HG02763 (cell line): Measurements from ENCODE around the gene ABI3.
"Not testable (repeated sequence)": the region's sequence is repeated elsewhere in the genome, so short reads cannot be mapped to it uniquely, and the experiment has no call there.

Experiments
- ATAC-seq: cut with Tn5 transposase; IDR thresholded peaks from one replicate; pipeline ENCODE4 v1.9.1; 2021; ENCODE audit warnings: mild to moderate bottlenecking, moderate library complexity; ENCODE audit not compliant: unreplicated experiment

ABI3 gene

DNA sequence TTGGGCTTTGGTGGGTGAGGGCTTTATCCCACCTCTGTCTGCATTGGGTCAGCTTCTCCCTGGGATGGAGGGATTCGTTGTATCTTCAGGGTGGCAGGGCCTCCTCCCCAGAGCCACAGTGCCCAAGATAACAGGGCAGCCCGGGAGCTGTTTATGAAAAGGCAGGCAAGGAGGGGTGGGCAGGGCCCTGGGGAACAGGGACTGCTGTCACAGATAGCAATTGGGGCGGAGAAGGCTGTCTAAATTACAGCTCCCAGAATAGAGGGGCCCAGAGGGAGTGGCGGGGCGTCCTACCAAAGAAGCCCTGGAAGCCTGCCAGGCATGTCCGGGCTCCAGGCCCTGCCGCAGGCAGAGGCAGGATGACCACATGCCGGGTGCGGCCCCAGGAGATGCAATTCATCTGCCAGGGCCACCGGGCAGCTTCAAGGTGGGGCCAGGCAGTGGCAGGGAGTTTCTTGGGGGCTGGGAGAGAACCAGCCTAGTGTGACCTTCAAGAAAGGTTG lies 38.8 kb downstream of the ABI3 start:
- ATAC-seq, result no peak

DNA sequence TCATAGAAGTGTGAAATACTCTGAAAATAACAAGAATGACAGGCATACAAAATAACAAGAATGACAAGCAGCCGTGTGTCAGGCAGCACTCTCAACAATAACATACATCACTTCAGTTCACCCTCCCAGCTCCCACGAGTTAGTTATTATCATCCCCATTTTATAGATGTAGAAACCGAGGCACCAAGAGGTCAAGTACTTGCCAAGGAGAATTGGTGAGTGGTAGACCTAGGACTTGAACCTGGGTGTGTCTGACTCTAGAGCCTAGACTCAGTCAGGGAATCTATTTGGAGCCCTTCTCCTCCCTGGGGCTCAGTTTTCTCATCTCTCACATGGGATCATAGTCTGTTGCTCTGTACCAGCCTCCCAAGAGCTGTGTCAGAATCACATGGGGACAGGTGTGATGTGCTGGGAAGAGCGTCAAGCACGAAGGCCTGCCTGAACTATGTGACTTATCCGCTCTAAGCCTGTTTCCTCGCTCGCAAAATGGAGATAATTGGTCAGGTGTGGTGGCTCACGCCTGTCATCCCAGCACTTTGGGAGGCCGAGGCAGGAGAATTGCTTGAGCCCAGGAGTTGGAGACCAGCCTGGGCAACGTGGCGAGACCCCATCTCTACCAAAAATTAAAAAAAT lies 39.5 kb downstream of the ABI3 start:
- ATAC-seq, result no peak

DNA sequence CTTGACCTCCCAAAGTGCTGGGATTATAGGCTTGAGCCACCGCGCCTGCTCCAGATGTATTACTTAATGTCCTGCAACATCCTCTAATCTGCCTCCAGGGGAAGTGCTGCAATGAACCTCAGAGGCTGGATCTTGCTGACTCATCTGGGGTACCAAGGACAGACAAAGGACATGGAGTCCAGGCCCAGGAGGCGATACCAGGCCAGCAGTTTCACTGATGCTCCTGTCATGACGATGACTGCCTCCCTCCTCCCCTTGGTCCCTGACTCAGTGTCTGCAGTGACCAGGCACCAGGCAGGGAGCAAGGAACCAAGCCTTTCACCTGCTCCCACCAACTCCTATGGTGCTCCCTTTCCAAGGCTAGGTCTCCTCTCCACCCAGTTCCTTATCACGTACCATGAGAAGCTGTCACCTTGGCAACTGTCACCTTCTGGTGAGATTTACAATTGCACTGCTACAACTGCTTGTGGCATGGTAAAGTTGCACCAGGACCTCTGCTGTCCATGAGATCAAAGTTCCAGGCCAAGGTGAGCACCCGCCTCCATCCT lies 41.7 kb downstream of the ABI3 start:
- ATAC-seq, result no peak

DNA sequence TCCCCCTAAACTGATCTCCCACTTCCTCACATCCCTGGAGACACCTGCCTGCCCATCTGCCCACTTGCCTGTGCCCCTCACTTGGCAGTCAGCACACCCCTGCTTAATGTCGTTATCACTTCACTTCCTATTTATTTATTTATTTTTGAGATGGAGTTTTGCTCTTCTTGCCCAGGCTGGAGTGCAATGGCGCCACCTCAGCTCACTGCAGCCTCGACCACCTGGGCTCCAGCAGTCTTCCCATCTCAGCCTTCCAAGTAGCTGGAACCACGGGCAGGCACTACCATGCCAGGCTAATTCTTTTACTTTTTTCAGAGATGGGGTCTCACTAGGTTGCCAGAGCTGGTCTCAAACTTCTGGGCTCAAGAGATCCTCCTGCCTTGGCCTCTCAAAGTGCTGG lies 43.6 kb downstream of the ABI3 start:
- ATAC-seq, result no peak

DNA sequence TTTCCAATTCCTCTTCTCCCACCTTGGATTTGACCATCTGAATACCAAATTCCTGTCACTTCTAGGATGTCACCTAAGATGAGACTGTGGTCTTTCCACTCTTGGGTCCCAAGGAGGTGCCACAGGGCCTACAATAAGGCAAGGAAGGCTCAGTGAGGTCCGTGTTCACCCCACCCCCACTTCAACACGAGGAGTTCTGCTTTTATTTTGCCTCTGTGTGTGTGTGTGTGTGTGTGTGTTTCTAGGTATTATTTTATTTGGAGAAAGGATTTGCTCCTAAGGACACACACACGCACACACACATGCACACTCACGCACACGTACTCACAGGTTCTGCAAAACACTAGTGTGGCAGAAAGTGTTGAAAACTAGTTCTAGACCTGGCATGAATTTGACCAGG lies 44.6 kb downstream of the ABI3 start:
- ATAC-seq, result no peak

DNA sequence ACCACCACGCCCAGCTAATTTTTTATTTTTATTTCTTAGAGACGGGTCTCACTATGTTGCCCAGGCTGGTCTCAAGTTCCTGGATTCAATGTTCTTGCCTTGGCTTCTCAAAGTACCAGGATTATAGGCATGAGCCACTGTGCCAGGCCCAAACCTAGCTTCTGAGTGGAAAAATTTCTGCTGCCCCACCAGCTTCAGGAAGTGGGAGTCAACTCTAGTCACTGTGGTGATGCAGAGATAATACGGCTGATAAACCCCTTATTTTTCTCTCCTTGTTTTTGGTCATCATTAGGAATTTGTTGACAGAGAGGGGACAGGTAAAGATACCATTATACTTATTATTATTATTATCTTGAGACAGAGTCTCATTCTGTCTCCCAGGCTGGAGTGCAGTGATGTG lies 47.9 kb downstream of the ABI3 start:
- ATAC-seq, result no peak

DNA sequence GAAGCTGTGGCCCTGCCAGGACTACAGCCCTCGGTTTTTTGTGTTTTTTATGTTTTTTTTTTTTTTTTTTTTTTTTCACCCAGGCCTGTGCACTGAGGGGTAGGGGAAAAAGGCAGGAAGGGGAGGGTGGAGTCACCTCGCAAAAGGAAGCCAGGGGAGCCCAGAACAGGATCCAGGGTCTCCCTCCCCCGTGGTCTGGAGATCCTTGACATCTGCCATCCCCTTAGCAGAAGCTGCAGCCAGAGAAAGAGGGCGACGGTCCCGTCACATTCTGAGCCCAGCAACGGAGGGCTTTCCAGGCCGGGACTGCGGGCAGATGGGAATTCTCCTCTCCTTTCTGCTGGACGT lies 49.1 kb downstream of the ABI3 start:
- ATAC-seq, result no peak

DNA sequence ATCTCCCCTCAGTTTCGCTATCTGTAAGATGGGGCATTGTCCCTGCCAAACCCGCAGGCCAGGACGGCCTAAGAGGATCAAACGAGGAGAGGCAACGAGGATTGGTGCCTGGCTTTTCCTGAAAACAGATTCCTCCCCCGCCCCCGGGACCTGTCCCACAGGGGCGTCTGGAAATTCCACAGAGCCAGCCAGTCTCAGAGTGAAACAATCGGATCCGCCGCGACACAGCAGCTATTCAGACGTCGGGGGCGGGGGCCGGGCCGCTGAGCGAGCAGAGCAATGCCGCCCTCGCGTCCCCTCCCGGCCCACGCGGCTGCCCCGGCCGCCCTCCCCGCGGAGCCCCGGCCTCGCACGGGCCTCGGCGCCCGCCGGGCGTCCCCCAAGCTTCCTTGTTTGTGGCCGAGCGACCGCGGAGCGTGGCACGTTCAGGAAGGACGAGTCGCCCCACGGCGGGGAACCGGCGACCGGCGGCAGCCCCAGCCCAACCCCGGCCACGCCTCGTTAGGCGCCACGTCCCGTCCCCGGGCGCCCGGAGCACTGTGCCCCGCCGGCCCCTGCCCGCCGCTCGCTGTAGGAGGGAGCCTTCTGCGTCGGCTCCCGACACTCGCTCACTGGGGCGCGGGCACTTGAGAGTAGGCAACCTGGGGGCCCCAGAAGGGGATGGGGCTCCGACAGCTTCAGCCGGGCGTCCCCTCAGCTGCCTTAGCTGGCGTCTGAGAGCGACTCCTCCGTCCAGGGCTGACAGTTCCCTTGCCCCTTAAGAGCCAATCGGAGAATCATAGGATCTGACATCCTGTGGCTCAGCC lies 49.7 kb downstream of the ABI3 start:
- ATAC-seq, result no peak

DNA sequence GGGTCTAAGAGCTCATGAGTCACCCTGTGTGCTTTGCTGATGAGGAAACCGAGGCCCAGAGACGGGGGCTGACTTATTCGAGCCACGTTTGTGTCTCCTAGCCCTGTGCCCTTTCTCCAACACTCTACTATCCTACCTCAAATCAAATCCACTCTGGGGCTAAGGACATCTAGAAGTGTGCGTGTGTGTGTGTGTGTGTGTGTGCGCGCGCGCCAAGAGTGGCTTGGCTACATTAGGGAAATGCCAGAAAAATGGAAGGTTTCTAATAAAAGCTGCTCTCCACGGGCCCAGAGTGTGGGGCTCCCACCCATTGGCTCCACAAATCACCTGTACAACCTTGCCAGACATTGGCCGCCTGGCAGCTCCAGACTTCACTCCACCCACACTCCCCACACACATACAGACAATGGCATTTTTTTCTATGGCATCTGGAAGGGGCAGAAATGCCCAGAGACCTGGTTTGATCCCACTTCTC lies 50.3 kb downstream of the ABI3 start:
- no peak for ATAC-seq

DNA sequence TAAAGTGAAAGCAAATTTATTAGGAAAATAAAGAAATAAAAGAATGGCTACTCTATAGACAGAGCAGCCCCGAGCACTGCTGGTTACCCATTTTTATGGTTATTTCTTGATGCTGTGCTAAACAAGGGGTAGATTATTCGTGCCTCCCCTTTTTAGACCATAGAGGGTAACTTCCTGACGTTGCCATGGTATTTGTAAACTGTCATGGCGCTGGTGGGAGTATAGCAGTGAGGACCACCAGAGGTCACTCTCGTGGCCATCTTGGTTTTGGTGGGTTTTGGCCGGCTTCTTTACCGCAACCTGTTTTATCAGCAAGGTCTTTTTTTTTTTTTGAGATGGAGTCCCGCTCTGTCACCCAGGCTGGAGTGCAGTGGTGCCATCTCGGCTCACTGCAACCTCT lies 51.0 kb downstream of the ABI3 start:
- not testable (repeated sequence) for ATAC-seq

DNA sequence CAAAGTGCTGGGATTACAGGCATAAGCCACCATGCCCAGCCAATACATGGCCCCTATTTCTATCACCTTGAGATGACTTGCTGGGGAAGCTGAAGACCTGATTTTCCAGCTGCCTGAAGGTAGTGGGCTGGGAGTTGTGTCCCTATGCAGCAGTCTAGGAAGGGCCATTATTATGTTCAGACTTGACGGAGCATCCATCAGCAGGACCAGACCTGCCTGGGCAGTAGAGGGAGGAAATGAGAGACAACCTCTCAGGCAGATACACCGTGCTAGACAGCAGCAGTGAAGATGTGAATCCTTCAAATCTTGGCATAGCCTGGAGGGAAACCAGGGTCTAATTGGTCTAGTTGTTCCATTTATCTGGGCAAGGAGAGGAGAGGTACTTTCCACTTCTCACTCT lies 55.7 kb downstream of the ABI3 start:
- no peak for ATAC-seq

DNA sequence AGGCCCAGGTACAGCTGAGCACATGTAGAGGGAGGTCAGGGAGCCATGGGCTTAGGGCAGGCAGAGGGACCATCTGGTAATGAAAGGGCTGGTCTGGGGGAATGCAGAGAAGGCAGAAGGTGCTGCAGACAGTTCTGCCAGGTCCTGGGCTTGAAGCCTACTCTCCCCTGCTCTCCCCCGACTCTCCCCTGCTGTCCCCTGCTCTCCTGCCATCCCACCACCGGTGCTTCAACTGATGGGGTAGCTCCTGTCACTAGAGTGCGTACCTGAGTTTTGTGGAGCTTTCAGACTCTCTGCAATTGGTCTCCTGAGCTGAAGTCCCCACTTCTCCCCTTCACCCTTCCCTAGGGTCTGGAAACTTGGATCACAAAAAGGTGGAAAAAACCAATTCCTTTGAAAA lies 57.4 kb downstream of the ABI3 start:
- ATAC-seq, result no peak

DNA sequence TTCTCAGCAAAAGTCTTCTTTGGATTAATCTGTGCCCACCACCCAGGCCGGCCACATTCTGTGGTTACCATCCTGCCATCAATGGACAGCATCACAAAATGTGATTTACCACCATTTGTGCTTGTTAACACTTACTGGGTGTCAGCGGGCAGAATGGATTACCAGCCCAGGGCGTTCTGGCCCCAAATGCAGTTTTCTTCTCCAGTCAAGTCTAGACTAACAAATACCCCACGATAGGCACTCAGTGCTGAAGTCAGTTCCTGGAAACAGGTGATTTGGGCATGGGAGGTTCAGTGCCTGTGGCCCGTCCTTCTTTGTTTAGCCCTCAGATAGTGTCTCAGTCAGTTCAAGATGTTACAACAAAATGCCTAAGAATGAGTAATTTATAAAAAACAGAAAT lies 58.8 kb downstream of the ABI3 start:
- no peak for ATAC-seq
